Transverse colon (tissue), 4 donors: ENCODE data around the gene UBR3.

Experiments
- EP300 ChIP-seq: sonication (generic); formaldehyde crosslinking; IDR thresholded peaks from one replicate; pipeline ENCODE4 v1.6.1; 2017; ENCODE audit warnings: antibody characterized with exemption, low read depth
- POLR2A ChIP-seq: fragments of 450-650 bp; IDR thresholded peaks from one replicate; pipeline ENCODE4 v1.6.1; 2016; ENCODE audit warnings: antibody characterized with exemption, mild to moderate bottlenecking, moderate library complexity
- POLR2AphosphoS5 ChIP-seq, 3 donors: sonication (generic); formaldehyde crosslinking; IDR thresholded peaks; one replicate each; pipeline ENCODE4 v1.6.1; 2016; ENCODE audit warnings: antibody characterized with exemption in 3 of 3
- TF ChIP-seq, protein P1 (sequence below), 5 experiments: fragments of 200-600 bp in 3 of 5; fragments of 450-650 bp in 2 of 5; sonication (generic) in 3 of 5; IDR thresholded peaks; 1 replicate in 2 of 5; 2 replicates in 3 of 5; pipeline ENCODE4 v1.5.1; 2016 to 2017; ENCODE audit warnings: antibody characterized with exemption in 5 of 5, inconsistent platforms in 3 of 5, mild to moderate bottlenecking in 2 of 5, moderate library complexity in 1 of 5

DNA sequence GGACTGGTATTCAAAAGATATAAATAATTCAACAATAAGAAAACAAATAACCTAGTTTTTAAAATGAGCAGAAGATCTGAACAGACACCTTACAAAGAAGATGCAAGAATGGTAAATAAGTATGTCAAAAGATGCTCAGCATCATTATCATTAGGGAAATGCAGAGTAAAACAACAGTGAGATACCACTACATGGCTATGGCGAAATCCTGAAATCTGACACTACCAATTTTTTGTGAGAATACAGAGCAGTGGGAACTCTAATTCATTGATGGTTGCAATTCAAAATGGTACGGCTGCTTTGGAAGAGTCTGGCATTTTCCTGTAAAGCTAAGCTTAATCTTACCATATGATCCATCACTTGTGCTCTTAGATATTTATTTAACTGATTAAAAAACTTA is 151.8 kb downstream of the UBR3 start:
- TF ChIP-seq, protein P1, sequence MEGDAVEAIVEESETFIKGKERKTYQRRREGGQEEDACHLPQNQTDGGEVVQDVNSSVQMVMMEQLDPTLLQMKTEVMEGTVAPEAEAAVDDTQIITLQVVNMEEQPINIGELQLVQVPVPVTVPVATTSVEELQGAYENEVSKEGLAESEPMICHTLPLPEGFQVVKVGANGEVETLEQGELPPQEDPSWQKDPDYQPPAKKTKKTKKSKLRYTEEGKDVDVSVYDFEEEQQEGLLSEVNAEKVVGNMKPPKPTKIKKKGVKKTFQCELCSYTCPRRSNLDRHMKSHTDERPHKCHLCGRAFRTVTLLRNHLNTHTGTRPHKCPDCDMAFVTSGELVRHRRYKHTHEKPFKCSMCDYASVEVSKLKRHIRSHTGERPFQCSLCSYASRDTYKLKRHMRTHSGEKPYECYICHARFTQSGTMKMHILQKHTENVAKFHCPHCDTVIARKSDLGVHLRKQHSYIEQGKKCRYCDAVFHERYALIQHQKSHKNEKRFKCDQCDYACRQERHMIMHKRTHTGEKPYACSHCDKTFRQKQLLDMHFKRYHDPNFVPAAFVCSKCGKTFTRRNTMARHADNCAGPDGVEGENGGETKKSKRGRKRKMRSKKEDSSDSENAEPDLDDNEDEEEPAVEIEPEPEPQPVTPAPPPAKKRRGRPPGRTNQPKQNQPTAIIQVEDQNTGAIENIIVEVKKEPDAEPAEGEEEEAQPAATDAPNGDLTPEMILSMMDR (IDR thresholded peaks at IDR 0.05), result no peak
- TF ChIP-seq POLR2A, result no peak
- TF ChIP-seq POLR2AphosphoS5 (IDR thresholded peaks at IDR 0.05), result no peak
- TF ChIP-seq EP300, result no peak
